ENCODE measurements around the gene GEN1. TPM values are rescaled to one million over a fixed set of nuclear protein-coding genes. Genes with fewer than 3 reads are reported as not detected.

The GEN1 gene
- total RNA-seq, 1 donor from 2014 or later, result 28.1 TPM

- peaks cover 44% of the 10 kb centered on the region for H3K4me1 Mint-ChIP-seq (ENCODE audit: low read depth)
- no peak for DNase-seq (ENCODE audit: low spot score)
- intact Hi-C loops (cut with micrococcal nuclease), result loop anchor here (10.0 kb wide), 1 partner anchor 245 kb away; the partner anchor contains the start of gene RAD51AP2
- no peaks in the 10 kb centered on the region for H3K27me3 Mint-ChIP-seq (ENCODE audit: insufficient read depth)
- H3K27ac Mint-ChIP-seq, result no peak overlapping the region
- H3K36me3 Mint-ChIP-seq (ENCODE audit: low read depth), result peaks cover 17% of the 10 kb centered on the region
- no peak overlapping the region for H3K4me3 Mint-ChIP-seq
- H3K9me3 Mint-ChIP-seq, result no peaks in the 10 kb centered on the region
Measured at GRCh38 chr2:17759805-17760204, 5.9 kb downstream of the GEN1 start.

- no peaks in the 10 kb centered on the region for H3K27me3 Mint-ChIP-seq (ENCODE audit: insufficient read depth)
- peaks cover 22% of the 10 kb centered on the region for H3K36me3 Mint-ChIP-seq (ENCODE audit: low read depth)
Measured at GRCh38 chr2:17762451-17762850, 8.5 kb downstream of the GEN1 start.

GRCh38 chr2:17763641-17764333 lies 9.8 kb downstream of the GEN1 start:
- no peak overlapping the region for H3K4me3 Mint-ChIP-seq
- H3K27ac Mint-ChIP-seq, result no peak overlapping the region
- no peak for DNase-seq (ENCODE audit: low spot score)
- no peaks in the 10 kb centered on the region for H3K27me3 Mint-ChIP-seq (ENCODE audit: insufficient read depth)
- peaks cover 25% of the 10 kb centered on the region for H3K36me3 Mint-ChIP-seq (ENCODE audit: low read depth)
- H3K9me3 Mint-ChIP-seq, result no peaks in the 10 kb centered on the region
- intact Hi-C loops (cut with micrococcal nuclease), result no loop called here
- H3K4me1 Mint-ChIP-seq (ENCODE audit: low read depth), result peaks cover 9% of the 10 kb centered on the region

More at GRCh38 chr2:17762451-17762850, 8.5 kb downstream of the GEN1 start:
- Mint-ChIP-seq H3K4me3 (no peak overlapping the region), H3K27ac (no peak overlapping the region), H3K4me1 (ENCODE audit: low read depth) (peaks cover 20% of the 10 kb centered on the region), H3K9me3 (no peaks in the 10 kb centered on the region)
- intact Hi-C loops (cut with micrococcal nuclease), result no loop called here
- DNase-seq (ENCODE audit: low spot score), result no peak

- intact Hi-C loops (cut with micrococcal nuclease), result no loop called here
- Mint-ChIP-seq H3K36me3 (ENCODE audit: low read depth) (peaks cover 22% of the 10 kb centered on the region), H3K27me3 (ENCODE audit: insufficient read depth) (no peaks in the 10 kb centered on the region), H3K27ac (no peak overlapping the region), H3K4me1 (ENCODE audit: low read depth) (no peaks in the 10 kb centered on the region), H3K4me3 (no peak overlapping the region), H3K9me3 (no peaks in the 10 kb centered on the region)
- DNase-seq (ENCODE audit: low spot score), result no peak
Measured at GRCh38 chr2:17765398-17765797, 11.5 kb downstream of the GEN1 start.

- H3K27me3 Mint-ChIP-seq (ENCODE audit: insufficient read depth), result no peaks in the 10 kb centered on the region
- no peak overlapping the region for H3K4me3 Mint-ChIP-seq
- H3K4me1 Mint-ChIP-seq (ENCODE audit: low read depth), result no peaks in the 10 kb centered on the region
- H3K9me3 Mint-ChIP-seq, result no peaks in the 10 kb centered on the region
- H3K27ac Mint-ChIP-seq, result no peak overlapping the region
- intact Hi-C loops (cut with micrococcal nuclease), result no loop called here
- no peak for DNase-seq (ENCODE audit: low spot score)
- peaks cover 17% of the 10 kb centered on the region for H3K36me3 Mint-ChIP-seq (ENCODE audit: low read depth)
Measured at GRCh38 chr2:17768894-17769293, 15.0 kb downstream of the GEN1 start.

GRCh38 chr2:17771956-17772355 lies 18.0 kb downstream of the GEN1 start:
- DNase-seq (ENCODE audit: low spot score), result no peak
- no peaks in the 10 kb centered on the region for H3K27me3 Mint-ChIP-seq (ENCODE audit: insufficient read depth)
- no peak overlapping the region for H3K4me3 Mint-ChIP-seq
- peaks cover 21% of the 10 kb centered on the region for H3K36me3 Mint-ChIP-seq (ENCODE audit: low read depth)
- no peak overlapping the region for H3K27ac Mint-ChIP-seq
- intact Hi-C loops (cut with micrococcal nuclease), result no loop called here
- no peaks in the 10 kb centered on the region for H3K4me1 Mint-ChIP-seq (ENCODE audit: low read depth)
- no peaks in the 10 kb centered on the region for H3K9me3 Mint-ChIP-seq

GRCh38 chr2:17772532-17772931 lies 18.6 kb downstream of the GEN1 start:
- H3K27me3 Mint-ChIP-seq (ENCODE audit: insufficient read depth), result no peaks in the 10 kb centered on the region
- H3K36me3 Mint-ChIP-seq (ENCODE audit: low read depth), result peaks cover 18% of the 10 kb centered on the region
- no peak for DNase-seq (ENCODE audit: low spot score)
- no peak overlapping the region for H3K4me3 Mint-ChIP-seq
- intact Hi-C loops (cut with micrococcal nuclease), result no loop called here
- no peaks in the 10 kb centered on the region for H3K4me1 Mint-ChIP-seq (ENCODE audit: low read depth)
- no peaks in the 10 kb centered on the region for H3K9me3 Mint-ChIP-seq
- no peak overlapping the region for H3K27ac Mint-ChIP-seq

GRCh38 chr2:17780546-17780945 lies 26.6 kb downstream of the GEN1 start:
- Mint-ChIP-seq H3K9me3 (no peaks in the 10 kb centered on the region), H3K4me3 (no peak overlapping the region), H3K36me3 (ENCODE audit: low read depth) (peaks cover 25% of the 10 kb centered on the region), H3K27me3 (ENCODE audit: insufficient read depth) (no peaks in the 10 kb centered on the region), H3K27ac (no peak overlapping the region), H3K4me1 (ENCODE audit: low read depth) (no peaks in the 10 kb centered on the region)
- intact Hi-C loops (cut with micrococcal nuclease), result no loop called here
- no peak for DNase-seq (ENCODE audit: low spot score)

- no peak overlapping the region for H3K27ac Mint-ChIP-seq
- no peaks in the 10 kb centered on the region for H3K27me3 Mint-ChIP-seq (ENCODE audit: insufficient read depth)
- H3K4me1 Mint-ChIP-seq (ENCODE audit: low read depth), result no peaks in the 10 kb centered on the region
- intact Hi-C loops (cut with micrococcal nuclease), result no loop called here
- no peak for DNase-seq (ENCODE audit: low spot score)
- no peak overlapping the region for H3K4me3 Mint-ChIP-seq
- peaks cover 24% of the 10 kb centered on the region for H3K36me3 Mint-ChIP-seq (ENCODE audit: low read depth)
- no peaks in the 10 kb centered on the region for H3K9me3 Mint-ChIP-seq
Measured at GRCh38 chr2:17781482-17781881, 27.5 kb downstream of the GEN1 start.

- DNase-seq (ENCODE audit: low spot score), result no peak
- Mint-ChIP-seq H3K9me3 (no peaks in the 10 kb centered on the region), H3K4me1 (ENCODE audit: low read depth) (peaks cover 12% of the 10 kb centered on the region), H3K36me3 (ENCODE audit: low read depth) (peaks cover 14% of the 10 kb centered on the region), H3K4me3 (no peak overlapping the region), H3K27me3 (ENCODE audit: insufficient read depth) (peaks cover 11% of the 10 kb centered on the region), H3K27ac (no peak overlapping the region)
- intact Hi-C loops (cut with micrococcal nuclease), result no loop called here
Measured at GRCh38 chr2:17786727-17787126, 32.8 kb downstream of the GEN1 start.

- Mint-ChIP-seq H3K27ac (no peak overlapping the region), H3K4me1 (ENCODE audit: low read depth) (peaks cover 26% of the 10 kb centered on the region), H3K9me3 (no peaks in the 10 kb centered on the region), H3K4me3 (no peak overlapping the region), H3K27me3 (ENCODE audit: insufficient read depth) (peaks cover 21% of the 10 kb centered on the region), H3K36me3 (ENCODE audit: low read depth) (peaks cover 2% of the 10 kb centered on the region)
- intact Hi-C loops (cut with micrococcal nuclease), result no loop called here
- DNase-seq (ENCODE audit: low spot score), result no peak
Measured at GRCh38 chr2:17788773-17789172, 34.8 kb downstream of the GEN1 start.

GRCh38 chr2:17790536-17790935 lies 36.6 kb downstream of the GEN1 start:
- Mint-ChIP-seq H3K4me3 (no peak overlapping the region), H3K27me3 (ENCODE audit: insufficient read depth) (peaks cover 32% of the 10 kb centered on the region), H3K4me1 (ENCODE audit: low read depth) (peaks cover 26% of the 10 kb centered on the region), H3K27ac (no peak overlapping the region), H3K9me3 (no peaks in the 10 kb centered on the region), H3K36me3 (ENCODE audit: low read depth) (no peaks in the 10 kb centered on the region)
- intact Hi-C loops (cut with micrococcal nuclease), result no loop called here
- DNase-seq (ENCODE audit: low spot score), result no peak

GRCh38 chr2:17791121-17791816 lies 37.3 kb downstream of the GEN1 start:
- intact Hi-C loops (cut with micrococcal nuclease), result no loop called here
- no peak overlapping the region for H3K27ac Mint-ChIP-seq
- peaks cover 35% of the 10 kb centered on the region for H3K27me3 Mint-ChIP-seq (ENCODE audit: insufficient read depth)
- H3K36me3 Mint-ChIP-seq (ENCODE audit: low read depth), result no peaks in the 10 kb centered on the region
- peaks cover 26% of the 10 kb centered on the region for H3K4me1 Mint-ChIP-seq (ENCODE audit: low read depth)
- no peak for DNase-seq (ENCODE audit: low spot score)
- no peaks in the 10 kb centered on the region for H3K9me3 Mint-ChIP-seq
- H3K4me3 Mint-ChIP-seq, result no peak overlapping the region
